Parathyroid adenoma (tissue), 2 donors: ENCODE results near the gene CFAP299.
"Not testable (repeated sequence)": the region's sequence is repeated elsewhere in the genome, so short reads cannot be mapped to it uniquely, and the experiment has no call there.

Experiments
- H2AFZ ChIP-seq: fragments of 300-600 bp; sonication (generic); one replicate; pipeline ENCODE4 v1.7.0; 2017; ENCODE audit warnings: antibody characterized with exemption, mild to moderate bottlenecking
- H3K27ac ChIP-seq: fragments of 300-600 bp; sonication (generic); one replicate; pipeline ENCODE4 v1.7.0; 2017
- H3K27me3 ChIP-seq: fragments of 300-600 bp; sonication (generic); one replicate; pipeline ENCODE4 v1.7.0; 2017; ENCODE audit warnings: low read length; ENCODE audit not compliant: control insufficient read depth, insufficient read depth
- H3K36me3 ChIP-seq: fragments of 300-600 bp; sonication (generic); one replicate; pipeline ENCODE4 v1.7.0; 2017; ENCODE audit warnings: low read length; ENCODE audit not compliant: control insufficient read depth, insufficient read depth
- H3K4me1 ChIP-seq: fragments of 300-600 bp; sonication (generic); one replicate; pipeline ENCODE4 v1.7.0; 2017; ENCODE audit warnings: control low read depth
- H3K4me2 ChIP-seq: fragments of 300-600 bp; sonication (generic); one replicate; pipeline ENCODE4 v1.7.0; 2017; ENCODE audit warnings: low read length
- H3K4me3 ChIP-seq: fragments of 300-600 bp; sonication (generic); one replicate; pipeline ENCODE4 v1.7.0; 2017; ENCODE audit warnings: low read depth, low read length
- H3K79me2 ChIP-seq: fragments of 300-600 bp; sonication (generic); one replicate; pipeline ENCODE4 v1.7.0; 2017; ENCODE audit warnings: control low read depth
- H3K9ac ChIP-seq: fragments of 300-600 bp; sonication (generic); one replicate; pipeline ENCODE4 v1.7.0; 2017; ENCODE audit warnings: mild to moderate bottlenecking
- H3K9me3 ChIP-seq: fragments of 300-600 bp; sonication (generic); one replicate; pipeline ENCODE4 v1.7.0; 2017; ENCODE audit warnings: low read length; ENCODE audit not compliant: control insufficient read depth
- CTCF ChIP-seq: fragments of 300-600 bp; sonication (generic); IDR thresholded peaks from one replicate; pipeline ENCODE4 v1.7.0; 2017; ENCODE audit warnings: antibody characterized with exemption, mild to moderate bottlenecking
- donor health status: primary hyperparathyroidism.

The CFAP299 gene

GRCh38 chr4:80732010-80732409, 396.5 kb downstream of the CFAP299 start:
- no peak overlapping the region for H3K9ac ChIP-seq
- H3K27ac ChIP-seq = no peak overlapping the region
- no peak overlapping the region for H3K4me3 ChIP-seq
- no peaks in the 10 kb centered on the region for H3K9me3 ChIP-seq
- no peaks in the 10 kb centered on the region for H3K27me3 ChIP-seq
- H3K4me1 ChIP-seq = no peaks in the 10 kb centered on the region
- TF ChIP-seq CTCF = no peak
- H3K36me3 ChIP-seq = no peaks in the 10 kb centered on the region
- no peak overlapping the region for H3K4me2 ChIP-seq
- no peaks in the 10 kb centered on the region for H3K79me2 ChIP-seq
- no peak overlapping the region for H2AFZ ChIP-seq

- Histone ChIP-seq H3K9ac (no peak overlapping the region), H3K4me3 (no peak overlapping the region), H3K27me3 (no peaks in the 10 kb centered on the region), H3K36me3 (no peaks in the 10 kb centered on the region), H3K79me2 (no peaks in the 10 kb centered on the region), H3K9me3 (no peaks in the 10 kb centered on the region), H2AFZ (no peak overlapping the region), H3K4me2 (no peak overlapping the region), H3K27ac (no peak overlapping the region), H3K4me1 (no peaks in the 10 kb centered on the region)
- no peak for TF ChIP-seq CTCF
Measured at GRCh38 chr4:80740375-80740774, 404.8 kb downstream of the CFAP299 start.

GRCh38 chr4:80749558-80749957, 414.0 kb downstream of the CFAP299 start:
- H3K4me1 ChIP-seq, H3K9me3 ChIP-seq, H3K27me3 ChIP-seq, H2AFZ ChIP-seq, H3K27ac ChIP-seq, H3K4me2 ChIP-seq, H3K36me3 ChIP-seq, H3K9ac ChIP-seq, H3K79me2 ChIP-seq, H3K4me3 ChIP-seq: not testable (repeated sequence)

- H3K4me1 ChIP-seq = no peaks in the 10 kb centered on the region
Measured at GRCh38 chr4:80751200-80751599, 415.7 kb downstream of the CFAP299 start.

GRCh38 chr4:80767944-80768343, 432.4 kb downstream of the CFAP299 start:
- no peak overlapping the region for H3K4me2 ChIP-seq
- no peak overlapping the region for H3K9ac ChIP-seq
- no peaks in the 10 kb centered on the region for H3K27me3 ChIP-seq
- H3K9me3 ChIP-seq = no peaks in the 10 kb centered on the region
- no peaks in the 10 kb centered on the region for H3K79me2 ChIP-seq
- no peak overlapping the region for H3K4me3 ChIP-seq
- no peak for TF ChIP-seq CTCF
- H3K27ac ChIP-seq = no peak overlapping the region
- no peaks in the 10 kb centered on the region for H3K36me3 ChIP-seq
- no peaks in the 10 kb centered on the region for H3K4me1 ChIP-seq
- H2AFZ ChIP-seq = no peak overlapping the region

More at GRCh38 chr4:80751200-80751599, 415.7 kb downstream of the CFAP299 start:
- Histone ChIP-seq H3K79me2 (no peaks in the 10 kb centered on the region), H3K4me3 (no peak overlapping the region), H3K9ac (no peak overlapping the region), H3K27me3 (no peaks in the 10 kb centered on the region), H3K4me2 (no peak overlapping the region), H2AFZ (no peak overlapping the region), H3K36me3 (no peaks in the 10 kb centered on the region), H3K9me3 (no peaks in the 10 kb centered on the region), H3K27ac (no peak overlapping the region)
- no peak for TF ChIP-seq CTCF
